Measurements from ENCODE around the gene CABLES1.
"Not testable (repeated sequence)": the region's sequence is repeated elsewhere in the genome, so short reads cannot be mapped to it uniquely, and the experiment has no call there.

Gene CABLES1

GRCh38 chr18:23109163-23109562 lies 26.1 kb upstream of the CABLES1 start:
- DNase-seq (ENCODE audit: low read depth), result not testable (repeated sequence)

- DNase-seq (ENCODE audit: low read depth), result no peak
Observed at GRCh38 chr18:23113576-23113975, 21.7 kb upstream of the CABLES1 start.

- DNase-seq (ENCODE audit: low read depth), result peak; percentile 25
Observed at GRCh38 chr18:23114171-23114881, 21.0 kb upstream of the CABLES1 start.

- peak; percentile 44 for DNase-seq (ENCODE audit: low read depth)
Observed at GRCh38 chr18:23114911-23115310, 20.4 kb upstream of the CABLES1 start.

DNA sequence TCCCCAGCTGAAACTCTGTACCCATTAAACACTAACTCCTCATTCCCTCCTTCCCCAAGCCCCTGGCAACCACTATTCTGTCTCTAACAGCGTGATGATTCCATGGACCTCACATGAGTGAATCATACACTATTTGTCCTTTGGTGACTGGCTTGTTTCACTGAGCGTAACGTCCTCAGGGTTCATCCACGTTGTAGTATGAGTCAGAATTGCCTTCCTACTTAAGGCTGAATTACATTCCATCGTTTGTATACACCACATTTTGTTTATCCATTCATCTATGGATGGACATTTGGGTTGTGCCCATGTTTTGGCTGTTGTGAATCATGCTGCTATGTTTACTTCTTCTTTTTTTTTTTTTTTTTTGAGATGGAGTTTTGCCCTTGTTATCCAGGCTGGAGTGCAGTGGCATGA lies 19.6 kb upstream of the CABLES1 start:
- peak; percentile 99 for DNase-seq (ENCODE audit: low read depth)

- DNase-seq (ENCODE audit: low read depth), result no peak
Observed at GRCh38 chr18:23121133-23121532, 14.2 kb upstream of the CABLES1 start.

DNA sequence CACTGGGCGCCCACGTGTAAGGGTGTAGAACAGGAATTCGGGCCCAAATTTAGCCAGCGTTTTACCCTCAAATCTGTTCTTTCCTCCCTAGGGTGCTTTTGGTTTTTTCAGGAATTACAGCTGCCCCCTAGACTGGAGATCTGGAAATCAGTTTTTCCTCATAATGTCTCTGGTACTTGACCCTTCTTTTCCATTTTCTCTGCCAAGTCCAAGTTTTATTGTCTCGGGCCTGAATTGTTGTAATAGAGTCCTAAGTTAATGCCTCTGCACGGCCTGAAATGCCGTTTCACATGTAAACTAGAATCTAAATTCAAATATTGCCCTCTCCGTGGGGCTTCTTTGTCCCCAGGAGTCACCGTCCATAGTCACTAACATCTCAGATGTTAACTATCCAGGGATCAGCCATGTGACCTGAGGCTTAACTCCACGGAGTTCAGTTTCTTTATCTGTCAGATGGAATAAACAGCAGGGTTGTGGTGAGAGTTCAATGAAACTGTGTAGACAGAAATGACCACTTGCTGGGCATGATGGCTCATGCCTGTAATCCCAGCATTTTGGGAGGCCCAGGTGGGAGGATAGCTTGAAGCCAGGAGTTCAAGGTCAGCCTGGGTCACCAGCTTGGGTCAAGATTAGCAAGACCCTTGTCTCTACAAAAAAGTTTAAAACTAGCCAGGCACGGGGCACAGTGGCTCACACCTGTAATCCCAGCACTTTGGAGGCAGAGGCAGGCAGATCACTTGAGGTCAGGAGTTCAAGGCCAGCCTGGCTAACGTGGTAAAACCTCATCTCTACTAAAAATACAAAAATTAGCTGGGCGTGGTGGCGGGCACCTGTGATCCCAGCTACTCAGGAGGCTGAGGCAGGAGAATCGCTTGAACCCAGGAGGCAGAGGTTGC lies 12.7 kb upstream of the CABLES1 start:
- DNase-seq (ENCODE audit: low read depth), result no peak

DNA sequence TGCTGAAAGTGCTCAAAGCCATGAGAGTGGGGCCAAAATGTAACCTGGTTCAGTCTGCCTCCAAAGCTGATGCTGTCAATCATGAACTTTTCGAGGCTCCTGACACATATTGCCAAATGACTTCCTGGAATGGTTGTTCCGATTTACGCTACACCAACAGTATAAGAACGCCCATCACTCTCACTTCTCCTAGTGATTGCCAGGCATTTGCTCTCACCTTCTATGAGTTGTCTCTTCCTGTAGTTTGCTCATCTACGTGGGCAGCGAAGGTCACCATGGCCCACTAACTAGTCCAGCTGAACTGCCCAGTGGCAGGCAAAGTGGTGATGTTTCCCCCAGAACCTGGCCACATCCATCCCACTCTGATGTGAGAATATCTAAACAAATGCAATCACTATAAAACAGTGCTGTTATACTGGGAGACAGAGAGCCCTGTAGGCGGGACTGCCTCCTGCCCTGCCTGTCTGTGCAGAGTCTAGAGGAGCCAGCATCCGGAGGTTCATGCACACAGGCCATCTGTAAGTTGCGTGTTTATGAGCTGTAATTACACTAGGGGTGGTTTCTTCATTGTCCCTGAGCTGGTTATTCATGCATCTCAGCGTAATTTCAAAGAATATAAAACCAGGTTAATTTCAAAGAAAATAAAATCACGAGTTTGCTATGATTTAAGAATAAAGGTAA lies 8.8 kb upstream of the CABLES1 start:
- no peak for DNase-seq (ENCODE audit: low read depth)

GRCh38 chr18:23127090-23127489 lies 8.2 kb upstream of the CABLES1 start:
- no peak for DNase-seq (ENCODE audit: low read depth)

DNA sequence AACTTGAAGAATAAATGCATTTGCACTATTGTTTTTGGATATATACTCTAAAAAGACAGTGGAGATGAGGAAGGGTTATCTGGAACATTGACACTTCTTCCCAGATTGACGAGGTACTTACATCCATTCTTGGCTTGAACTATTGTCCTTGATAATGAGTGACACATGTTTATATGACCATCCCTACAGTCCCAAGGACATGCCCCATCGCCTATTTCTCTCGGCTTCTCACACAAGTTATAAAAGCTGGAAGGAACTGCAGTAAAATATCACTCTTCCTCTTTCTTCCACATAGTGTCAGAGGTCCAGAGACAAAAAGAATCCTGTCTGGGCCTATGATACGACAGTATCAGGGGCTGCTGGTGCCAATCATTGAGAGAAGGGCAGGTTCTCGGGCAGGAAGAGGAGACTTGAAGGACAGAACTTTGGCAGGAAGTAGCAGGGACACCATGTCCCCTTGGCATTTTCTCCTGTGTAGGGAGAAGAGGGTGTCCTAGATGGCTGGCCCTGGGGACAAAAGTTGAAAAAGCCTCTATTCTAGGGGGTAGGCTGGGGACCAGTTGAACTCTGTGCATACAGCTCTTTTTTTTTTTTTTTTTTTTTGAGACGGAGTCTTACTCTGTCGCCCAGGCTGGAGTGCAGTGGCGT lies 5.8 kb upstream of the CABLES1 start:
- no peak for DNase-seq (ENCODE audit: low read depth)

GRCh38 chr18:23131693-23132319 lies 3.5 kb upstream of the CABLES1 start:
- peak; percentile 83 for DNase-seq (ENCODE audit: low read depth)

GRCh38 chr18:23133860-23134779 lies 1.2 kb upstream of the CABLES1 start:
- DNase-seq (ENCODE audit: low read depth), result peak; percentile 25

DNA sequence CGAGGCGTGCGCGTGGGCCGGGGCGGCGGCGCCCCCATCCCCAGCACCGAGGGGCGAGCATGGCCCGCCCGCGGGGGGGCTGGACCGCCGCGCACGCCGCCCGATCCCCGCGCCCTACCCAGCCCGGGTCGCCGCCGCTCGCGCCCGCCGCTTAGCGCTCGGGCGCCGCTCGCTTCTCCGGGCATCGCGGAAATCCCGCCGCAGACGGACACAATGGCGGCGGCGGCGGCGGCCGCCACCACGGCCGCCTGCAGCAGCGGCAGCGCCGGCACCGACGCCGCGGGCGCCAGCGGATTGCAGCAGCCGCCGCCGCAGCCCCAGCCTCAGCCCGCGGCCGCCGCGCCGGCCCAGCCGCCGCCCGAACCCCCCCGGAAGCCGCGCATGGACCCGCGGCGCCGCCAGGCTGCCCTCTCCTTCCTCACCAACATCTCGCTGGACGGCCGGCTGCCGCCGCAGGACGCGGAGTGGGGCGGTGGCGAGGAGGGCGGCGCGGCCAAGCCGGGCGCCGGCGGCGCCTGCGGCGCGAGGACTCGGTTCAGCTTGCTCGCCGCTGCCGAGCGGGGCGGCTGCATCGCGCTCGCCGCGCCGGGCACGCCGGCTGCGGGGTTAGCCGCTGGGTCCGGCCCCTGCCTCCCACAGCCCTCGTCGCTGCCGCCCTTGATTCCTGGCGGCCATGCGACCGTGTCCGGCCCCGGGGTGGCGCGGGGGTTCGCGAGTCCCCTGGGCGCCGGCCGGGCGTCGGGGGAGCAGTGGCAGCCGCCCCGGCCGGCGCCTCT lies 453 bp downstream of the CABLES1 start:
- peak; percentile 41 for DNase-seq (ENCODE audit: low read depth)

GRCh38 chr18:23136326-23137096 lies 1.2 kb downstream of the CABLES1 start:
- DNase-seq (ENCODE audit: low read depth), result peak; percentile 47

DNA sequence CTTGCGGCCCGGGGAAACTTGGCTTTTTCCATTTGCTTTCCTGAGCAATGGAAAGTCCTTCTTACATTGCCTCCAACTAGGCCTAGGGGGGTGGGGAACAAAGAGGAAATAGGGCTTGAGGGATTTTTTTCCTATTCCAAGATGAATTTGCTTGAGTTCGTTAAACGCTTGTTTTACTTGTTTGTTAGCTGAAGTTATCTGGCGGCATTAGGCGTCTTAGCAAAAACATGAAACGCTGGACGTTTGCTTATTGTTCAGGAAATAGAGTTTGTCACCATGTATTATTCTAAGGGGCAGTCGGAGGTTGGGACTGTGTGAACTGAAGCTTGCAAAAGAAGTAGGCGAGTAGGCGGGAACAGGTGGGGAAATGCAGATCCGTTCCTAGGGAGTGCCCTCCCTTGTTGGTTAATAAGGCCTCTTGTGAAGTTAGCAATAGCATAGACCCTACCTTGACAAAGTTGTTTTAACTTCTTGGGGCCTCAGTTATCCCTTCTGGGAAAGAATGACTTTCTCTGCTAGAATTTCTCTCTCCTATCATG lies 1.9 kb downstream of the CABLES1 start:
- no peak for DNase-seq (ENCODE audit: low read depth)

DNA sequence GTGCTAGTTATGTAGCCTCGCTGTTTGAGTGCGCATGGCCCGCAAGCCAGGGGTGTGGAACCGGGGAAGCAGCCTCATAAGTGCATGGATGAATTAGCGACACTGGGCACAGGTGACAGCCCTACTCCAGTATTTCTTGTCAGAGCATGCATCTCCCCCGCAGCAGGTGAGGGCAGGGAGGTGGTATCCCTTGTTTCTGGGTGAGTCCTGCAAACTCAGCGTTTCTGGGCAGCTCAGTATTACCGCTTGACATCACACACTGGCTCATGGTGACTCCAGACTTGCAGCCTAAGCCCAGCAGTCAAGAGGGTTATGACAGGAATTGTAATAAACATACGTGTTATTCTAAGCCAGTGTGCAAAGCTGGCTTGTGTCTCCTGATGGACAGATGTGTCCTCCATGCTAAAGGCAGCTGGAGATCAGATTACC lies 2.5 kb downstream of the CABLES1 start:
- no peak for DNase-seq (ENCODE audit: low read depth)

DNA sequence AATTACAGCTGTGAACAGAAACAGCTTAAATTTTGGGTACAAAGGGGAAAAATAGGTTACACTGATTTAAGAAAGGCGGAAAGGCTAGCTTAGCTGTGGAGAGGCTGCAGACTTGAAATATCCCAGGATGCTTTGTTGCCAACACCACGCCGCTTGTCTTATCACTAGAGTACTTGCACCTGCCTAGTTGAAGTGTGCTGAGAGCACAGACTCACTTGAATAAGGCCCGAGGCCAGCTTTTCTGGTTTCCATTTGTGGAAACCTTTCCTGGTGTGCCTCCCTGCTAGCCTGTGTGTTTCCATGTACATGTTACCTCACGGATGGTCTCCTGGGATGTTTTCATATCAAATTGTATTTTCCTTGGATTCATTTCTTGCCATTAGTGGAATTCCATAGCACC lies 3.2 kb downstream of the CABLES1 start:
- DNase-seq (ENCODE audit: low read depth), result no peak

- DNase-seq (ENCODE audit: low read depth), result peak; percentile 22
Observed at GRCh38 chr18:23141104-23141999, 6.1 kb downstream of the CABLES1 start.
